Heart left ventricle (tissue), 16 donors: ENCODE results near the gene TACC3. TPM values are rescaled to one million over a fixed set of nuclear protein-coding genes. Genes with fewer than 3 reads are reported as not detected.

Source experiments
- ATAC-seq, 4 donors: fragments of 200-7000 bp; cut with Tn5 transposase; one replicate each; pipeline ENCODE4 v1.9.1; 2020 to 2022; ENCODE audit warnings: moderate library complexity in 4 of 4, mild to moderate bottlenecking in 3 of 4, moderate number of reproducible peaks in 1 of 4
- DNase-seq, 5 donors: peaks; one replicate each; pipeline ENCODE4 v3.0.0-alpha.2; 2020
- H3K27ac ChIP-seq, 12 donors: fragments of 200-600 bp; sonication (generic) in 4 of 12; one replicate each; pipeline versions ENCODE4 v1.5.0 to v1.8.0; 2016 to 2022; ENCODE audit warnings: mild to moderate bottlenecking in 2 of 12
- H3K27me3 ChIP-seq, 9 donors: fragments of 200-600 bp; sonication (generic) in 2 of 9; one replicate each; pipeline versions ENCODE4 v1.5.1 to v1.8.0; 2016 to 2022; ENCODE audit warnings: mild to moderate bottlenecking in 3 of 9
- H3K36me3 ChIP-seq, 9 donors: fragments of 200-600 bp; sonication (generic) in 2 of 9; one replicate each; pipeline versions ENCODE4 v1.5.0 to v1.8.0; 2018 to 2022; ENCODE audit warnings: mild to moderate bottlenecking in 2 of 9
- H3K4me1 ChIP-seq, 12 donors: fragments of 200-600 bp; sonication (generic) in 4 of 12; one replicate each; pipeline versions ENCODE4 v1.5.0 to v1.8.0; 2016 to 2022; ENCODE audit warnings: mild to moderate bottlenecking in 3 of 12
- H3K4me3 ChIP-seq, 12 donors: fragments of 200-600 bp; sonication (generic) in 4 of 12; one replicate each; pipeline versions ENCODE4 v1.5.0 to v1.8.0; 2017 to 2022; ENCODE audit warnings: mild to moderate bottlenecking in 9 of 12, moderate library complexity in 4 of 12
- H3K9me3 ChIP-seq, 12 donors: fragments of 200-600 bp; sonication (generic) in 4 of 12; one replicate each; pipeline versions ENCODE4 v1.5.0 to v1.8.0; 2016 to 2022; ENCODE audit warnings: mild to moderate bottlenecking in 1 of 12
- POLR2A ChIP-seq, 2 donors: fragments of 450-650 bp; IDR thresholded peaks; one replicate each; pipeline ENCODE4 v1.6.1; 2017; ENCODE audit warnings: antibody characterized with exemption in 2 of 2, mild to moderate bottlenecking in 2 of 2, moderate library complexity in 2 of 2
- WGBS, 4 donors: extraction: QIAGEN DNeasy Blood & Tissue Kit in 2 of 4; methylation state at CpG; one replicate each; pipeline versions ENCODE4 v1.1.5 to v1.1.7; 2013 to 2018; 5-methylcytosine and 5-hydroxymethylcytosine counted together
- intact Hi-C, 10 donors: fragments of 100-400 bp; cut with DNase I; formaldehyde crosslinking; loops; one replicate each; pipeline versions ENCODE4 v1.11.1 to v1.14.2; 2022
- polyA plus RNA-seq, 2 donors: library from polyadenylated mRNA; stranded (reverse); fragments of 200-250 nt; gene quantifications; one replicate each; pipeline ENCODE4 v1.2.3, GENCODE V29; 2013
- total RNA-seq, 9 donors: library from RNA; depleted of rRNA in 2 of 9; stranded (reverse); fragments of >200 nt in 2 of 9; fragmentation: NEBNext Ultra II Directional in 3 of 9; extraction: Animal tissue kit (Norgen Biotek cat#: 25700) in 3 of 9; gene quantifications; one replicate each; pipeline versions ENCODE4 v1.1.0 to v1.2.4, GENCODE V29; 2016 to 2023
- TF ChIP-seq, protein P1 (sequence below), 12 donors: fragments of 200-600 bp; sonication (generic) in 4 of 12; IDR thresholded peaks; one replicate each; pipeline versions ENCODE4 v1.5.0 to v1.8.0; 2018 to 2022; ENCODE audit warnings: antibody characterized with exemption in 12 of 12, mild to moderate bottlenecking in 5 of 12
- donor health status: ischemic (EF 13 %, LVEDD 7.1; RV severe dilation, severe dysfunction).
- donor health status: healthy with polysubstance abuse.
- donor health status: DM: no; HTN: yes; CAD: no.
- donor health status: DM: no; HTN: no; CAD: no.
- donor health status: ischemic (EF 25% LVEDD 6.9; RV normal size, moderate dysfunction).
- donor health status: ischemic (EF 25% LVEDD 5.7; RV mildly dilated, moderate dysfunction).
- donor health status: healthy.
- donor health status: DM: yes; HTN: yes; CAD: no.
- donor health status: ischemic (EF 35%, LVEDD 5.7; RV mildly dilated, moderate dysfunction).
- donor health status: nonischemic (EF 11% LVEDD 7.7; RV severe dilation, severe dysfunction).
- donor health status: DM: yes; HTN: yes; CAD: no.
- donor health status: PGD.
- donor health status: ischemic (EF 29% LVEDD 5.4; RV normal size, mild dysfunction).
- donor health status: nonischemic (EF 23%, LVEDD 6.1; RV moderate dilation, normal function).

Gene TACC3
- total and polyA plus RNA-seq, 11 donors = 2.9 to 19.1 (median 6.1) TPM

- H3K9me3 ChIP-seq = no peaks in the 10 kb centered on the region
- no peak overlapping the region for H3K4me3 ChIP-seq
- ATAC-seq (no peak), DNase-seq (no peak)
- no peak for TF ChIP-seq POLR2A (IDR thresholded peaks at IDR 0.05)
- TF ChIP-seq, protein P1, sequence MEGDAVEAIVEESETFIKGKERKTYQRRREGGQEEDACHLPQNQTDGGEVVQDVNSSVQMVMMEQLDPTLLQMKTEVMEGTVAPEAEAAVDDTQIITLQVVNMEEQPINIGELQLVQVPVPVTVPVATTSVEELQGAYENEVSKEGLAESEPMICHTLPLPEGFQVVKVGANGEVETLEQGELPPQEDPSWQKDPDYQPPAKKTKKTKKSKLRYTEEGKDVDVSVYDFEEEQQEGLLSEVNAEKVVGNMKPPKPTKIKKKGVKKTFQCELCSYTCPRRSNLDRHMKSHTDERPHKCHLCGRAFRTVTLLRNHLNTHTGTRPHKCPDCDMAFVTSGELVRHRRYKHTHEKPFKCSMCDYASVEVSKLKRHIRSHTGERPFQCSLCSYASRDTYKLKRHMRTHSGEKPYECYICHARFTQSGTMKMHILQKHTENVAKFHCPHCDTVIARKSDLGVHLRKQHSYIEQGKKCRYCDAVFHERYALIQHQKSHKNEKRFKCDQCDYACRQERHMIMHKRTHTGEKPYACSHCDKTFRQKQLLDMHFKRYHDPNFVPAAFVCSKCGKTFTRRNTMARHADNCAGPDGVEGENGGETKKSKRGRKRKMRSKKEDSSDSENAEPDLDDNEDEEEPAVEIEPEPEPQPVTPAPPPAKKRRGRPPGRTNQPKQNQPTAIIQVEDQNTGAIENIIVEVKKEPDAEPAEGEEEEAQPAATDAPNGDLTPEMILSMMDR (IDR thresholded peaks at IDR 0.05) = no peak
- H3K36me3 ChIP-seq = no peaks in the 10 kb centered on the region
- WGBS, 4 donors = 49 to 63% (median 58%) methylated on average over 21 to 25 of the region's 25 CpGs
- peak overlapping the region in 2 of 12 donors; percentile 27 to 46 for H3K27ac ChIP-seq
- H3K27me3 ChIP-seq = peaks cover 0 to 5% (median 0%) of the 10 kb centered on the region in 9 donors
- intact Hi-C loops = no loop called here
- peaks cover 0 to 19% (median 9%) of the 10 kb centered on the region in 12 donors for H3K4me1 ChIP-seq
Observed at GRCh38 chr4:1787411-1788077, 66.2 kb downstream of the TACC3 start.

DNA sequence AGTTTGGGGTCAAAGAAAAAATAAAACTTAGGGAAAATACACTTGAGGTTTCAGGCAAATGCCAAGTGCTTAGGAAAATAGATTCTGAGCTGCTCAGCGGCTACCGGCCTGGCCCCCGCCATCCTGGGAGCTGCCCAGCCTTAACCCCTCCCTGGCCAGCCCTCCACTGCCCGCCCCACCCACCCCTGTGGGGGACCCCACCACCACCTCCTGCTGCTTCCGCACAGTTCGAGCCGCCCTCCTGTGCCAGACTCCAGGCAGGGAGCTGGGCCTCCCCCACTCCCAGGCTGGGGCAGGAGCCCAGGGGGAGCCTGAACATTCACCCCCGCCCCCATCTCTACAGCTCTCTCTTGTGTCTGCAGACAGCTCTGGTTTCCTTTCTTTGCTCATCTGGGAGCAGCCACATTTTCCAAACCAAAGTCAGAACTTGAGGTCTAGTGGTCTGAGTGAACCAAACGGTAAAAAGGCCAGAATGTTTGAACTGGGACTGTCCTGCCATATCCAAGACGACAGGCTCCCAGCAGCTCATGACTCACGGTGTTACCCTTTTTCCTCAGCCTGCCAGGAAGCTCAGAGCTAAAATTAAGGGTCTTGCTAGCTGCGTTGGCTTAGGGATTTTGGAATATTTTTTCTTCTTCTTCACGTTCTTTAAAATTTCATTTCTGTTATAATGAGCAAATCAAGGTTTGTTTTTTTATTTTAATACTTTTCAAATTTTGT is 67.1 kb downstream of the TACC3 start:
- WGBS, 4 donors = 63 to 79% (median 73%) methylated on average over 12 to 13 of the region's 13 CpGs
- H3K27me3 ChIP-seq = peaks cover 0 to 8% (median 0%) of the 10 kb centered on the region in 9 donors
- no peak for ATAC-seq
- peaks cover 0 to 22% (median 9%) of the 10 kb centered on the region in 12 donors for H3K4me1 ChIP-seq
- no peak for DNase-seq
- no peak overlapping the region for H3K4me3 ChIP-seq
- no peaks in the 10 kb centered on the region for H3K9me3 ChIP-seq
- H3K36me3 ChIP-seq = no peaks in the 10 kb centered on the region
- intact Hi-C loops = no loop called here
- TF ChIP-seq POLR2A (IDR thresholded peaks at IDR 0.05) = no peak
- TF ChIP-seq, protein P1 (IDR thresholded peaks at IDR 0.05) = no peak
- no peak overlapping the region for H3K27ac ChIP-seq

GRCh38 chr4:1789552-1789951 is 68.2 kb downstream of the TACC3 start:
- WGBS, 4 donors = 91 to 95% (median 92%) methylated on average over 16 to 21 of the region's 21 CpGs; no CpG with 5 or more reads in 1 of the 4 donors
- H3K27ac ChIP-seq = no peak overlapping the region

More at GRCh38 chr4:1789552-1789951, 68.2 kb downstream of the TACC3 start:
- peaks cover 0 to 32% (median 16%) of the 10 kb centered on the region in 12 donors for H3K4me1 ChIP-seq
- H3K9me3 ChIP-seq = no peaks in the 10 kb centered on the region
- DNase-seq = no peak
- no peak overlapping the region for H3K4me3 ChIP-seq
- TF ChIP-seq POLR2A (IDR thresholded peaks at IDR 0.05) = no peak
- TF ChIP-seq, protein P1 (IDR thresholded peaks at IDR 0.05) = no peak
- intact Hi-C loops = no loop called here
- peaks cover 0 to 16% (median 8%) of the 10 kb centered on the region in 9 donors for H3K27me3 ChIP-seq
- no peaks in the 10 kb centered on the region for H3K36me3 ChIP-seq
- ATAC-seq = no peak
